Stimulated activated CD8-positive, alpha-beta memory T cell treated with anti-CD3 and anti-CD28 coated beads, Interleukin-12 subunit alpha, Interleukin-12 subunit beta, amount 100 ng/mL, for 24 hours (primary cell): ENCODE data around the gene GPHA2.
"Not testable (repeated sequence)": the region's sequence is repeated elsewhere in the genome, so short reads cannot be mapped to it uniquely, and the experiment has no call there.

Experiments
- DNase-seq: peaks from one replicate; pipeline ENCODE4 v3.0.0-alpha.2; 2020; ENCODE audit errors: extremely low read depth

Gene GPHA2, protein sequence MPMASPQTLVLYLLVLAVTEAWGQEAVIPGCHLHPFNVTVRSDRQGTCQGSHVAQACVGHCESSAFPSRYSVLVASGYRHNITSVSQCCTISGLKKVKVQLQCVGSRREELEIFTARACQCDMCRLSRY

DNA sequence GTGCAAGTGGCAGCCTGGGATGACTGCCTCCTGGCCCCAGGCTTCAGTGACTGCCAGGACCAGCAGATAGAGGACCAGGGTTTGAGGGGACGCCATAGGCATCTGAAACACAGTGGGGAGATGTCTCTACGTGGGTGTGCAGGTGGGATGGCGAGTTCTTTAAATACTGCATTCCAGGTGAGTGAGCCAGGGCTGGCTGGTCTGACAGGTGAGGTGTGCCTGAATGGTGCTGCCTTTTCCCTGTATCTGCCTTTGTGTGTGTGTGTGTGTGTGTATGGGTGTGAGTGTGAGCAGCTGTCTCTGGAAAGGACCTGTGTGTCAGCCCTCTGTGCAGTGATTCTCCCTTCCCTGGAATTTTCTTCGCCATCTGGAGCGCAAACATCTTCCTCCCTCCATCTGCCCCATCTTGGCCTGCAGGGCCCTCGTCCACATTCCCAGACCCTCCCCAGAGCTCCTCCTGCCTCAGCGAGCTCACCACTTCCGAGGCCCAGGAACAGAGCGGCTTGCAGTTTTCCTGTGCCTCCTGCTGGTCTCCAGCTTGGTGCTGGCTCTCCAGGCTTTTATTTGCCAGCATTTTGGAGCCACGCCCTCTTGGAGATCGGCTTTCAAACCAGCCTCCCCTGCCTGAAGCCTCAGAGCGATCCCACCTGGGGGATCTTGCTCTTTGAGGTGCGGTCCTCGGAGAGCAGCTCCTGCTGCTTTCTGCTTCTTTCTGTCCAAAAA, at the start of gene GPHA2:
TSS of gene GPHA2 (minus strand) at position 535 of the 723 bp plus-strand sequence. CDS start at position 102, 433 bp downstream.
- DNase-seq = no peak

DNA sequence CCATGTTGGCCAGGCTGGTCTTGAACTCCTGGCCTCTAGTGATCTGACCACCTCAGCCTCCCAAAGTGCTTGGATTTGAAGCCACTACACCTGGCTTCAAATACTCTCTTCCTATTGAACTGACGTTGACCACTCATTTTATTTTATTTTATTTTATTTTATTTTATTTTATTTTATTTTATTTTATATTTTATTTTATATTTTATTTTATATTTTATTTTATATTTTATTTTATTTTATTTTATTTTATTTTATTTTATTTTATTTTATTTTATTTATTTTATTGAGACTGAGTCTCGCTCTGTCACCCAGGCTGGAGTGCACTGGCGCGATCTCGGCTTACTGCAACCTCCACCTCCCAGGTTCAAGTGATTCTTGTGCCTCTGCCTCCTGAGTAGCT, 47.6 kb upstream of the GPHA2 start:
- DNase-seq = not testable (repeated sequence)

DNA sequence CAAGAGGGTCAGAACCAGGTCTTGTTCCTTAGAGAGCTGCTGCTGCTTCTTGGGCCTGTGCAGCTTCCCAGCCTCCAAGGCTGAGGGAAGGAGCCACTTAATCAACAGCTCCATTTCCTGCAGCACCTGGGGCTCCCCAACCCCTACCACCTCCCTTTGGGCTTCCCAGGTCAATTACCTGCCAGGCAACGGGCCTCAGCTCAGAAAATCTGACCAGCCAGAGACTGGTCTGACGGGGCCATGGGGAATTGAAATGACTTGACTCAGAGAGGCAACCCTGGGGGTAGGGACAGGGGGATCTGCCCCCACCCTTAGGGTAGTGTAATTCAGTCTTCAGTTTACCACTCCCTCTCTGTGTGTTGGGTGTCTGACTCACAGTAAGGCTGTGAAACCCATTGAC, 41.0 kb upstream of the GPHA2 start:
- DNase-seq = no peak

DNA sequence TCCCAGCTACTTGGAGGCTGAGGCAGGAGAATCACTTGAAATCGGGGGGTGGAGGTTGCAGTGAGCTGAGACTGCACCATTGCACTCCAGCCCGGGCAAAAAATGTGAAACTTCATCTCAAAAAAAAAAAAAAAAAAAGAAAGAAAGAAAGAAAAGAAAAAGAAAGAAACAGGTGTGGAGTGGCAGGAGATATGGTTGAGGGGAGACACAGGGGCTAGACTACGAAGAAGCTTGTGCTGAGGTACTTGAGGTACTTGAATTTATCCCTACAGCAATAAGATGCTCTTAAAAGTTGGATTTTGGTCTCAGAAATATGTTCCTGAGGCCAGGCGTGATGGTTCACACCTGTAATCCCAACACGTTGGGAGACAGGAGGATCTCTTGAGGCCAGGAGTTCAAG, 38.4 kb upstream of the GPHA2 start:
- DNase-seq = no peak

DNA sequence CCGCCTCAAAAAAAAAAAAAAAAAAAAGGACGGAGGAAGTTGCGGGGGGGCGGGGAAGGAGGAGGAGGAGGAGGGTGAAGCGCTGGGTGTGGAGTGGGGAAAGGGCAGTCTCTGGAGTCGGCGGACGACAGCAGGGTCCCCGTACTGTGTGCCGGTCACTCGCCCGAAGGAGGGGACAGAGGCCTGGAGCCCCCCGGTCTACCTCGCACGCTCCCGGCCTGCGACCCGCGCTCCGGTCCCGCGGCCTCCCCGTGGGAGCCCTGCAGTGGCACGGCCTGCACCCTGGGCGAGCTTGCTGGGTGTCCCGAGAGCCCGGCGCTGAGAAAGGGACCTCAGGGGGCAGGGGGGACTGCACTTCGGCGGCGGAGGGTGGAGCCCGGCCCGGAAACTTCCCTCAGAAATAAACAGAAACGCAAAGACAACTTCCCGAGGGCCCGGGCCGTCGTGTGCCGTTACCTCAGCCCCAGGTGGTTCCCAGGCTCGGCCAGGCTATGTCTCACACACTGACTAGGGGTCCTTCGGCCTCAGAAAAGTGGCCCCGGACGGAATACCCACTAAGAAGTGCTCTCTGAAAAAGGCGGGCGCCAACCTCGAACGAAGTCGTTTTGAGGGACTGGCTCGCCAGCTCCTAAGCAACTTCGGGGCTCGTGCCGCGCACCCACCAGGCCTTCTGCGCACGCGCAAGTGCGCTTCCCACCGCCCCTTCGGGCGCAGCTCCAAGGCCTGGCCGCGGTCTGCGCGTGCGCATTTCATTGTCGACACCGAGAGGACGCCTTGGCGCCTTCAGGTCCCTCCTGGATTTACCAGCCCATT, 35.9 kb upstream of the GPHA2 start, which contains the start of gene MAJIN:
TSS of gene MAJIN (minus strand) at position 688 of the 813 bp plus-strand sequence. CDS start 12,703 bp downstream, outside the sequence.
- DNase-seq = peak; percentile 70

DNA sequence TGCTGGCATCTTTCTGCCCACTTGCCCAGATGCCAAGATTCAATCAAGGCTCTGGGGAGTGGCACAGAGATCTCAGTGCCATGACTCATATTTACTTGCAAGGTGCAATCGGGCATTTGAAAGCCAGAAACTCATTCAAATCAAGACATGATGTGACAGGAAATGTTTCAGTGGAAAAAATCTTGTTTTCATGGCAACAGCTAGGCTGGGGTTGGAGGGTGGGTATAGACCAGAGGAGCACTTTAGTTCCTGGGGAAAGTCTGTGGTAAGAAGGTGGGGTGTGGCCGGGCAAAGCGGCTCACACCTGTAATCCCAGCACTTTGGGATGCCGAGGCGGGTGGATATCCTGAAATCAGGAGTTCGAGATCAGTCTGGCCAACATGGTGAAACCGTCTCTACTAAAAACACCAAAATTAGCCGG, 35.0 kb upstream of the GPHA2 start:
- DNase-seq = no peak

DNA sequence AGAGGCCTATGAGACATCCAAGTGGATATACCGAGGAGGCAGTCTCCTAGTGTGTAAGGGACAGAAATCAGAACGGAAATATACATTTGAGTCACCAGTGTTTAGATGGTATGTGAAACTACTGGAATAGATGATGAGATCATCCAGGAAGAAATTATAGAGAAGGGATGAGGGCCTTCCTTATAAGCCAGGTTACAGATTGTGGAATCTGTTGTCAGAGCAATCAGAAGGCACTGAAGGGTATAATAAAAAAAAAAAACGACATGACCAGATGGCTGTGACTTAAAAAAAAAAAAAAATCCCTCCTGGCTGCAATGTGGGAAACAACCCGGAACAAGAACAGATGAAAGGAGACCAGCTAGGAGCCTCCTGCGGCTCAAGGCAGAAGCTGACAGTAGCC, 33.5 kb upstream of the GPHA2 start:
- DNase-seq = no peak

DNA sequence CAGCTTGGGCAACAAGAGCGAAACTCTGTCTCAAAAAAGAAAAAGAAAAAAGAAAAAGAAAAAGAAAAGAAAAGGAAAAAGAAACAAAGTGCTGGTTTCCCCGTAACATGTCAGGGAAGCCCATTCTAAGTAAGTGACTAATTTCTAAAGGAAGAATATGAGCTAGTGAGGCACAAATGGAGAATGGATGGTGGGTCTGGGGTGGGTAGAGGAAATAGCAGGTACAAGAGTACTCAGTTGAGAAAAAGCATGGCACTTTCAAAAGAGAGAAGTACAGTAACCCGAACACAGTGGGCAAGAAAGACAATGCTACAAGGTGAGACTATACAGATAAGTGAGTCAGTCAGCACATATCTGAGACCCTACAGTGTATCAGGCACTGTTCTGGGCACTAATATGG, 31.7 kb upstream of the GPHA2 start:
- DNase-seq = no peak

DNA sequence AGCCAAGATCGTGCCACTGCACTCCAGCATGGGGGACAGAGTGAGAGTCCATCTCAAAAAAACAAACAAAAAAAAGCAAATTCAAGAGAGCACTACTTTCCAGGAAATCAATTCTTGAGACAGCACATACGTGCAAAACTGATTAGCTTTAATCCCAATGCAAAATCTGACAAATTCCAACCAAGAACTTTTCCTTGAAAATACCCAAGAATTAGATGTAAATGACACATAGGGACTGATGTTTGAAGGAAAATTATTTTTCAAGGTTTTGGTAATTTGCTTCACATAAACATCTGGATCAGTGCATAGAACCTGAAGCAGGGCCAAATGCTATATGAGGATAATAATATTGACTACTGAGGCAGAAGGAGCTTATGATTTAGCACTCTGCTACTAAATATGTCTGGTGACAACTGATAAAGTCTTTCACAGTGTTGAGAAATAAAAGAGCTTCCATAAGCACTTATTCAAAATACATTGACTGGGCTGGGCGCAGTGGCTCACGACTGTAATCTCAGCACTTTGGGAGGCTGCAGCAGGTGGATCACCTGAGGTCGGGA, 27.5 kb upstream of the GPHA2 start:
- DNase-seq = no peak

DNA sequence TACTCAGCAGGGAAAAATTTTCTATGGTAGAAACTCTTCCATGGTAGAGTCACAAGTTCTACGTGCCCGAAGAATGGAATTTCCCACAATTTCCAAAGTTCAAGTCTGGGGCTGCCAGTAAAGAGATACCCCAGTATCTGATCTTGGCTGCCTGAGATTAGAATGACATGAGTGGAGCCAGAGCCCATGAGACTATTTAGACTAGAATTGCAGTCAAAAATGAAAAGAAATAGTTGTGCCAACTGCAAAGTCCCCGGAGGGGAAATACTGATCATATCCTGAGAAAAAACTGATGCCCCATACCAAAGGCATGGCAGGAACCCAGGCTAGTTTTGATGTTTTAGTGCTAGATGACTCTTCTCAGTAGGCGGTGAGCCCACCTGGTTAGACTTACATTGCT, 25.0 kb upstream of the GPHA2 start:
- no peak for DNase-seq

DNA sequence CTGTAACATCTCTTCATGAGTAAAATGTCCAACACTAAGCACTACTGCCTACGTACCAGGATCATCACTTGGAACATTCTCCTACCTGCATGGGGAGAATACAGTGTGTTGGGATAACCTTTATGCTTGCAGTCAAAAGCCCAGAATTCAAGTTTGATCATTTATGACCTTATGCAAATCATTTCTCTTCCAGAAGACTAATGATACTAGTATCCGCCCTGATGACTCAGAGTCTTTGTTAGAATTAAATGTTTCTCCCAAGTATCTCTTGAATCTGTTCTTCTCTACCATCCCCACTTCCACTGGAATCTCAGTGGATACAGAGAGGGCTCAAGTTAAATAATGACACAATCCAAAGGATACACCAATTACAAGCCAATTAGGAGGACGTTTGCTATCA, 23.8 kb upstream of the GPHA2 start:
- no peak for DNase-seq

DNA sequence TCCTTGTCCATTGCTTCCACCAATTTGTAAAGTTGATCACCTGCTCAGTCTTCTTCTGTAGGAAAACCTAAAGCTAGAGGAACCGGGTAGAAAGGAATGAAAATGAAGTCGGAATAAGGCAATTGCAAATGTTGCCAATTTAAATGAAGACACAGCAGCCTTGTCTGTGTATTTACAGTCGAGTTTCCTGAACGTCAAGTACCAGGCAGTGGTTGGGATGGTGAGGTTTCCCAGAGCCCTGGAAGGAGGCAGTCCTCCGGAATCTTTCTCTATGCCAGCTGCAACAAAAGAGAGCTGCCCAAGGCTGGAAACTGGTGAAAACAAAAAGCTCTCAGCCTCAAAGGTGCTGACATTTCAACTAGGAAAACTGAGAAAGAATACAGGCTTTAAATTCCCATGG, 18.5 kb upstream of the GPHA2 start:
- DNase-seq = no peak

DNA sequence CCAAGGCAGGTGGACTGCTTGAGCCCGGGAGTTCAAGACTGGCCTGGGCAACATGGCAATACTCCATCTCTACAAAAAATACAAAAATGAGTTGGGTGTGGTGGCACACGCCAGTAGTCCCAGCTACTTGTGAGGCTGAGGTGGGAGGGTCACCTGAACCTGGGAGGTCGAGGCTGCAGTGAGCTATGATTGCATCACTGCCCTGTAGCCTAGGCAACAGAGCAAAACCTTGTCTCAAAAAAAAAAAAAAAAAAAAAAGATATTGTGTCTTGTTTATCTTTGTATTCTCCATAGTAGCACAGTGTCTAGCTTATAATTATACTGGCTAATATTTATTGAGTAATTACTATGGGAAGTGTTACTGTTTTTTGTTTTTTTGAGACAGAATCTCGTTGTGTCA, 15.8 kb upstream of the GPHA2 start:
- no peak for DNase-seq

DNA sequence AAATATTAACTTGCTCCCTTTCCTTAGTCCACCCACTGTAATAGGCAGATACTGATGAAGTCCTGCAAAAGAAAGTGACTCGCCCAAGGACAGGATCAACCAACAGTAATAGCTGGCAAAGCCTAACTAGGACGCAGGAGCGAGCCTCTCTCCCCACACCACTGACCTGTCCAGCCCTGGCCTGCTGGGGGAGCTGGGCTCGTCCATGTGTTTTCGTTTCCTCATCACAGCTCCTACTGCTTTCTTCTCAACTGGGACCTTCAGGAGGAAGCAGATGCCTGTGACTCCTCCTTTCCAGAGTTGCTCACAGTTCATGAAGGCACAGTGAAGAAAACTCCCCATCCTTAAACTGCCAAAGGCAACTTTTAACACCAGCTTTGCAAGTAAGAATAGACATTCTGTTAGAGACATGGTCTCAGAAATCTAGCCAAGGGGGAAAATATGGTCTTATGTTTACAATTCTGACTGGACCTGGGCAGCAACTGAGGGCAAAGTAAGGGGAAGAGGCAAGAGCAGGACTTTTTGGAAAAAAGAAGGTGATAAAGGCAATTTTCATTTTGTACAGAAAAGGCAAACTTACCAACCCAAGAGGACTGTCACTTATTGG, 11.6 kb upstream of the GPHA2 start:
- no peak for DNase-seq

DNA sequence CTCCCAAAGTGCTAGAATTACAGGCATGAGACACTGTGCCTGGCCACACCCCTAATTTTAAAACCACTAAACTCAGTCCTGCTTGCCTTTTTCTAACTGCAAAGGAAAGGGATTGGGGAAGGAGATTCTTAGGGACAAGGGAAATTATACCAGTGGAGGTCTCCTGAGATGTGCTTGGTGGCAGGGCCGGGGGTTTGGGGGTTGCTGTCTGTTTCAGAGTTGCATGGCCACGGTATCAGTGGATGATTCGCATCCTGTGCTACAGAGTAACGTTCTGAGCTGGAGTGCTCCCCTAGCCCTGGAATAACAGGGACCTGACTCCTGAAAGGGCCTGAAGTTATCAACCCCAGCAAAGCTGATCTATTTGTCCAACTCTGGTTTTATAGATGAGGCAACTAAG, 846 bp upstream of the GPHA2 start:
- DNase-seq = no peak

DNA sequence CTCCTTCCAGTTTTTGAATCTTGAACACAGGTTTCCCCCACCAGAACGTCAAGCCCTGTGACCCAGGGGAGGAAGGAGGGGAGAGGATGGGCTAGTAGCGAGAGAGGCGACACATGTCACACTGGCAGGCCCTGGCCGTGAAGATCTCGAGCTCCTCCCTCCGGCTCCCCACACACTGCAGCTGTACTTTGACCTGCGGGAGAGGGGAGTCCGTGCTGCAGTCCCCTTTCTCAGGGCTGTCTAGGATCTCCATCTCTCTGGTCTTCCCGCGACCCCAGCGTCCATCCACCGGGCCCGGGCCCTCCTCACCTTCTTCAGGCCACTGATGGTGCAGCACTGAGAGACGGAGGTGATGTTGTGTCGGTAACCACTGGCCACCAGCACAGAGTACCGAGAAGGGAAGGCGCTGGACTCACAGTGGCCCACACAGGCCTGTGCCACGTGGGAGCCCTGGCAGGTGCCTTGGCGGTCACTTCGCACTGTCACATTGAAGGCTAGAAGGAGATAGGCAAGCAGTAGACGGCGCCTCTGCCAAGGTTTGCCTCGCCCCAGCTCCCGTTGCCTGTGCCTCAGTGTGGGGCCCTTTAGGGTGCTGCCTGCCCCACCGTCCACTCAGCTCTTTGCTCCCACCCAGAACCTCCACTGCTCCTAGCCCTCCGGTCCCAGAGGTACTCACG, 873 bp downstream of the GPHA2 start:
- no peak for DNase-seq

DNA sequence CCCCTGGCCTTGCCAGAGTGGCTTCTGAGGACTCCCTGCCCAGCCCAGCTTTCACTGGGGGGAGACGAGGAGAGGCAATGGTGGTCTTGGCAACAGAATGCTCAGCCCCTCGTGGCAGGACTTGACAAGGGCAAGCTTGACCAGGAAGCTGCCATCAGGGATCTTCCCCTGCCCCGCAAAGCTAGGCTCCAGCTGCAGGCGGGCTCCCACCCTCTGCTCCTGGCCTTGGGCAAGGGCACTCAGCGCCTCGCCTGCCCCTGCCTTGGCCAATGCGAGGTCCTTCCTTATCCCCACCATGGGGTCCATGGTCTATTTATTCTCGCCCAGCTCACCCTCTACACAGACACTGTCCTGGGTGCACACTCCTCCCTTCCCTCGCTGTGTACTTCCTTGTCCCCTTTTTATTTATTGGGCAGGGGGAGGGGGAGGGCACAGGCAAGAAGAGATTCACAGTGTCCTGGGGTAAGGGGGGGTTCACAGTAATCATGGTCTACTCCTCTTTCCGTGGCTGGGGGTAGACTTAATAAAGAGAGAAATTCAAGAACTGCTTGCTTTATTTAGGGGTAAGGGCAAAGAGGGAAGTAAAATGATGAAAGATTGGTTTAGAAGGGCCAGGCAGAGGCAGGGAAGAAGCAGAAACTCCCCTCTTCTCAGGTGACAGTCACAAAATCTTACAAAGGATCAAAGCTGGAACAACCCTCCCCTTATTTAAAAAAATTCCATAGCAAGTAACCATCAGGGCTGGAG, 1.6 kb downstream of the GPHA2 start:
- DNase-seq = no peak

DNA sequence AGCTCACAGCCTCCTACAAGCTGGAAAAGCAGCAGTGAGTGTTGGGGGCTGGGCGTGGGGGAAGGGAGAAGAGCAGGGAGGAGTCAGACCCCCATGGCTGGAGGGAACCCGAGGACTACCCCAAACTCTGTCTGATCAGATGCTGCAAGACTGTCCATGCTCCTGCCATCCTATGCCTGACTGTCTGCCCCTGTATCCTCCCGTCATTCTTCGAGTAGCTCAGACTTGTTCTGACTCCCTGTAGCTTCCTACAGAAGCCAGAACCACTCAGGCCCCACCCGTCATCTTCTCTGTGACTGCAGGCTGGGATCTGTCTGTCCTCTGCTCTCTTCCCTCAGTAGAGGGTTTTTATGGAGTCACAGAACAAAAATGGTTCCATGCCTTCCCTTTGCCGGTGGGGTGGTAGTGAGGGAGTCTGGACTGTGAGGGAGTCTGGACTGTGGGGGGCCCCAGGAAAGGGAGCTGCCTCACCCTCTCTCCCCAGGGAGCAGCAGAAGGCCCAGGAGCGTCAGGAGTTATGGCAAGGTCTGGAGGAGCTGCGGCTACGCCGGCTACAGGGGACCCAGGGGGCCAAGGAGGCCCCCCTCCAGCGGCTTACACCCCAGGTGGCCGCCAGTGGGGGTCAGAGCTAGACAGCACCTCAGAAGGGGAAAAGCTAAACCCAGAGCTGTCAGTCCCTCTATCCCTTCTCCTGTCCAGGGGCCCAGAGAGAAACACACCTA, 2.3 kb downstream of the GPHA2 start:
- no peak for DNase-seq

DNA sequence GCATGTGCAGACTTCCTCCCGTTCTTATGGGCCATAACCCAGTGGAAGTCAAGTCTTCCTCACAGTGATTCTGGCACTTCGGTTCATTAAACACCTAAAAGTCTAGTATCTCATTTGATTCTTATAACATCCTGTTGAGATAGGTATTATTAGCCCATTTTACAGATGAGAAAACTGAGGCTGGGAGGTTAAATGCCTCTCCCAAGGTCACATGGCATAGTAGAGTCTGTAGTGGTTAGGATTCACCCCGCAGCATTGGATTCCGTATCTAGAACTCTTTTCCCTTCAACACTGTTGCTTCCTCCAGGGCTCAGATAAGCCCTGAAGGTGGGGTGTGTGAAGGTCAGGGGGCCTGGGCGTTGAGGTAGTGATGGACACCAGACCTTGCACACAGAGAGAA, 3.4 kb downstream of the GPHA2 start:
- no peak for DNase-seq

DNA sequence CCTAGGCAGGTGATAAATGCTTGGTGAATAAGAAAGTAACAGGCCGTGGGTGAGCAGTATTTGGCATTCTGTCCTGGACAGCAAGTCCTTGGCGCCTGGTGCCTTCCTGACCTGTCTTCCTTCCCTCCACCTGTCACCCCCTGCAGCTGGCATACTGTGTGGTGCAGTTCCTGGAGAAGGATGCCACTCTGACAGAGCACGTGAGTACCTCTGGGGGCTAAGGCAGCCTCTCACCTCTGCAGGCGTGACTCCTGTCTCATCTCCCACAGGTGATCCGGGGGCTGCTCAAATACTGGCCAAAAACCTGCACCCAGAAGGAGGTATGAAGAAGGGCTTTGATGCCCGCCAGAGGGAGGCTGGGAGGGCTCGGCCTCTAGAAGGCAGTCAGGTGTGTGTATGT, 4.4 kb downstream of the GPHA2 start:
- DNase-seq = no peak
